GM12878 (cell line): ENCODE data around the gene DDO.

Source experiments
- CTCF ChIP-seq, 3 experiments: IDR thresholded peaks in 2 of 3; conservative IDR thresholded peaks in 1 of 3; 2 replicates each; pipeline ENCODE4 v1.5.1; 2011; ENCODE audit warnings: low read depth in 3 of 3, low read length in 3 of 3, mild to moderate bottlenecking in 3 of 3, control low read depth in 2 of 3, moderate library complexity in 2 of 3, inconsistent platforms in 1 of 3, mixed read lengths in 1 of 3; ENCODE audit not compliant: control insufficient read depth in 2 of 3, insufficient read depth in 1 of 3; ENCODE audit errors: extremely low read depth in 1 of 3
- EGR1 ChIP-seq, 2 experiments: IDR thresholded peaks; 1 replicate in 1 of 2; 2 replicates in 1 of 2; pipeline ENCODE4 v1.6.1; 2011 to 2012; ENCODE audit warnings: low read depth in 2 of 2, low read length in 2 of 2, borderline replicate concordance in 1 of 2, mild to moderate bottlenecking in 1 of 2, moderate library complexity in 1 of 2
- SUPT20H ChIP-seq: IDR thresholded peaks from 2 replicates; pipeline ENCODE4 v1.6.1; 2011; ENCODE audit warnings: low read depth, mild to moderate bottlenecking, low read length, moderate library complexity, borderline replicate concordance; ENCODE audit not compliant: control insufficient read depth
- SUZ12 ChIP-seq: fragments of 200-600 bp; sonication (generic); IDR thresholded peaks from one replicate; pipeline ENCODE4 v1.6.1; 2018; ENCODE audit warnings: antibody characterized with exemption, mild to moderate bottlenecking; ENCODE audit not compliant: unreplicated experiment
- YY1 ChIP-seq: IDR thresholded peaks from 2 replicates; pipeline ENCODE4 v1.6.1; 2011; ENCODE audit warnings: low read depth, mild to moderate bottlenecking, low read length
- TF ChIP-seq, protein P1 (sequence below): fragments of 150-350 bp; IDR thresholded peaks from 2 replicates; pipeline ENCODE4 v1.6.1; 2016; ENCODE audit warnings: low read depth, low read length

GRCh38 chr6:110448846-110449540 lies 33.6 kb upstream of the DDO start:
- TF ChIP-seq SUPT20H (no peak), SUZ12 (no peak), CTCF (IDR thresholded peaks at IDR 0.05 in 2 of 3, conservative IDR thresholded peaks at IDR 0.05 in 1 of 3; ENCODE audit: control insufficient read depth in 2 of 3, extremely low read depth in 1 of 3, insufficient read depth in 1 of 3, low read depth in 3 of 3, low read length in 3 of 3) (no peak), EGR1 (IDR thresholded peaks at IDR 0.05; ENCODE audit: borderline replicate concordance in 1 of 2, low read depth in 2 of 2, low read length in 2 of 2) (no peak), YY1 (no peak)
- TF ChIP-seq, protein P1, sequence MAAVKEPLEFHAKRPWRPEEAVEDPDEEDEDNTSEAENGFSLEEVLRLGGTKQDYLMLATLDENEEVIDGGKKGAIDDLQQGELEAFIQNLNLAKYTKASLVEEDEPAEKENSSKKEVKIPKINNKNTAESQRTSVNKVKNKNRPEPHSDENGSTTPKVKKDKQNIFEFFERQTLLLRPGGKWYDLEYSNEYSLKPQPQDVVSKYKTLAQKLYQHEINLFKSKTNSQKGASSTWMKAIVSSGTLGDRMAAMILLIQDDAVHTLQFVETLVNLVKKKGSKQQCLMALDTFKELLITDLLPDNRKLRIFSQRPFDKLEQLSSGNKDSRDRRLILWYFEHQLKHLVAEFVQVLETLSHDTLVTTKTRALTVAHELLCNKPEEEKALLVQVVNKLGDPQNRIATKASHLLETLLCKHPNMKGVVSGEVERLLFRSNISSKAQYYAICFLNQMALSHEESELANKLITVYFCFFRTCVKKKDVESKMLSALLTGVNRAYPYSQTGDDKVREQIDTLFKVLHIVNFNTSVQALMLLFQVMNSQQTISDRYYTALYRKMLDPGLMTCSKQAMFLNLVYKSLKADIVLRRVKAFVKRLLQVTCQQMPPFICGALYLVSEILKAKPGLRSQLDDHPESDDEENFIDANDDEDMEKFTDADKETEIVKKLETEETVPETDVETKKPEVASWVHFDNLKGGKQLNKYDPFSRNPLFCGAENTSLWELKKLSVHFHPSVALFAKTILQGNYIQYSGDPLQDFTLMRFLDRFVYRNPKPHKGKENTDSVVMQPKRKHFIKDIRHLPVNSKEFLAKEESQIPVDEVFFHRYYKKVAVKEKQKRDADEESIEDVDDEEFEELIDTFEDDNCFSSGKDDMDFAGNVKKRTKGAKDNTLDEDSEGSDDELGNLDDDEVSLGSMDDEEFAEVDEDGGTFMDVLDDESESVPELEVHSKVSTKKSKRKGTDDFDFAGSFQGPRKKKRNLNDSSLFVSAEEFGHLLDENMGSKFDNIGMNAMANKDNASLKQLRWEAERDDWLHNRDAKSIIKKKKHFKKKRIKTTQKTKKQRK: no peak
